Stomach (tissue), 4 donors: Measurements from ENCODE around the gene EBF3.

Experiments
- CTCF ChIP-seq, 7 experiments: fragments of 450-650 bp in 4 of 7; fragments of 200-600 bp in 3 of 7; sonication (generic) in 3 of 7; IDR thresholded peaks; one replicate each; pipeline ENCODE4 v1.5.1; 2016 to 2019; ENCODE audit warnings: antibody characterized with exemption in 7 of 7, control low read depth in 2 of 7, mild to moderate bottlenecking in 1 of 7
- EP300 ChIP-seq: sonication (generic); formaldehyde crosslinking; IDR thresholded peaks from one replicate; pipeline ENCODE4 v1.6.1; 2017; ENCODE audit warnings: antibody characterized with exemption
- POLR2A ChIP-seq, 4 donors: fragments of 450-650 bp; IDR thresholded peaks; one replicate each; pipeline ENCODE4 v1.6.1; 2016; ENCODE audit warnings: antibody characterized with exemption in 4 of 4, control low read depth in 2 of 4, mild to moderate bottlenecking in 1 of 4, moderate library complexity in 1 of 4
- POLR2AphosphoS5 ChIP-seq, 3 donors: sonication (generic); formaldehyde crosslinking; IDR thresholded peaks; one replicate each; pipeline ENCODE4 v1.6.1; 2016; ENCODE audit warnings: antibody characterized with exemption in 3 of 3

GRCh38 chr10:129837909-129838582, 126.0 kb downstream of the EBF3 start:
- TF ChIP-seq CTCF (IDR thresholded peaks at IDR 0.05): no peak
- TF ChIP-seq POLR2AphosphoS5 (IDR thresholded peaks at IDR 0.05): no peak
- TF ChIP-seq POLR2A (IDR thresholded peaks at IDR 0.05): no peak
- no peak for TF ChIP-seq EP300
